Thyroid gland (tissue), 4 donors: ENCODE data around the gene DOK7. TPM values are rescaled to one million over a fixed set of nuclear protein-coding genes. Genes with fewer than 3 reads are reported as not detected.

Experiments used
- DNase-seq, 2 donors: peaks; one replicate each; pipeline ENCODE4 v3.0.0-alpha.2; 2019
- H3K27ac ChIP-seq, 3 donors: fragments of 200-600 bp; sonication (generic); 1 replicate in 2 of 3; 2 replicates in 1 of 3; pipeline ENCODE4 v1.5.1; 2016 to 2019; ENCODE audit warnings: mild to moderate bottlenecking in 1 of 3, moderate library complexity in 1 of 3
- H3K27me3 ChIP-seq: fragments of 200-600 bp; sonication (generic); one replicate; pipeline ENCODE4 v1.5.1; 2019
- H3K36me3 ChIP-seq, 2 donors: fragments of 200-600 bp; sonication (generic); one replicate each; pipeline ENCODE4 v1.5.1; 2016 to 2019
- H3K4me1 ChIP-seq, 2 donors: fragments of 200-600 bp; sonication (generic); one replicate each; pipeline ENCODE4 v1.5.1; 2017 to 2019
- H3K4me3 ChIP-seq, 3 donors: fragments of 200-600 bp; sonication (generic); replicated peaks in 1 of 3; 1 replicate in 2 of 3; 2 replicates in 1 of 3; pipeline ENCODE4 v1.5.1; 2016; ENCODE audit warnings: mild to moderate bottlenecking in 1 of 3
- H3K9me3 ChIP-seq: fragments of 200-600 bp; sonication (generic); one replicate; pipeline ENCODE4 v1.5.1; 2017
- POLR2A ChIP-seq, 2 donors: fragments of 450-650 bp; IDR thresholded peaks; one replicate each; pipeline ENCODE4 v1.6.1; 2017; ENCODE audit warnings: antibody characterized with exemption in 2 of 2, mild to moderate bottlenecking in 2 of 2, moderate library complexity in 1 of 2
- WGBS, 2 donors: methylation state at CpG; one replicate each; pipeline ENCODE4 v1.1.5; 2017; 5-methylcytosine and 5-hydroxymethylcytosine counted together
- intact Hi-C: fragments of 100-400 bp; cut with DNase I; formaldehyde crosslinking; loops from one replicate; pipeline ENCODE4 v1.15.1; 2023
- total RNA-seq, 4 donors: library from RNA; depleted of rRNA; stranded (reverse); fragments of >200 nt; gene quantifications; one replicate each; pipeline ENCODE4 v1.2.3, GENCODE V29; 2016
- TF ChIP-seq, protein P1 (sequence below), 6 experiments: fragments of 200-600 bp in 3 of 6; fragments of 450-650 bp in 3 of 6; sonication (generic) in 3 of 6; IDR thresholded peaks; one replicate each; pipeline ENCODE4 v1.5.1; 2016 to 2019; ENCODE audit warnings: antibody characterized with exemption in 6 of 6, mild to moderate bottlenecking in 2 of 6, inconsistent platforms in 1 of 6, moderate library complexity in 1 of 6

DOK7 gene
- total RNA-seq, 4 donors from 2014 or later = 0.25 to 2.7 (median 0.52) TPM

DNA sequence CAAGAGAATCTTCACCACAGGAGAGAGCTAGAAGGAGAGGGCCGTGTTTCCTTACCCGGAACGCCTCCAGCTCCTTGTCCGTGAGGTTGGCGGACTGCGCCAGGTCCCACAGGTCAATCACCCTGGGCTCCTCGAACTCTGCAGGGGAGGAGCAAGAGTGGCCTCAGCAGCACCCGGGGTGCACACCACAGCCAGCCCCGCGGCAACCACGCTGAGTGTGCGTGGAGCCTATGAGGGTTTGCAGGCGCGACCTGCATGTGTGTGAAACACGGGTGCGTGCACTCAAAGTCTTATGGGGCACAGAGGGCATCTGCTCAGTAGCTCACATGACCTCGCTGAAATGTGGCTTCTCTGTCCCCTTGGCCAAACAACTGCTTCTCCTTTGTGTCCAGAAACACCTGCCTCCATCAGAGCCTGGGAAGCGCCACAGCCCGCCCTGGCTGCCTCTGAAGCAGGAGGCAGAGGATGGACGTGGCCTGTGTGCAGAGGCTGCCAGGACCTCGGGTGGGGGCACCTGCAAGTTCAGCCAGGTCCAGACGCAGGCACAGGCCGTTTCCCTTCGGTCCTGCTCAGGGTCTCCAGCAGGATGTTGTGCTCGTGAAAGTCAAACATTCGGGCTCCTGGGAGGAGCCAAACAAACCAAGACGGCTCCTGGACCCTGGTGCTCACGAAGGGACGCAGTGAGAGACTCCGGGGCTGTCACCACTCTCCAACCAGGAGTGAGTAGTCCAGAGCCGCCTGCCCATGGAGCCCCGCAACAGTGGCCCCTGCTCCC, 53.1 kb downstream of the DOK7 start:
- Histone ChIP-seq H3K9me3 (no peaks in the 10 kb centered on the region), H3K27ac (no peak overlapping the region), H3K4me3 (no peak overlapping the region), H3K4me1 (no peaks in the 10 kb centered on the region), H3K27me3 (no peaks in the 10 kb centered on the region), H3K36me3 (peaks cover 68 to 82% of the 10 kb centered on the region in 2 donors)
- no peak for DNase-seq
- 90 to 96% methylated on average over 22 to 23 of the region's 32 CpGs for WGBS, 2 donors
- no peak for TF ChIP-seq POLR2A (IDR thresholded peaks at IDR 0.05)
- TF ChIP-seq, protein P1, sequence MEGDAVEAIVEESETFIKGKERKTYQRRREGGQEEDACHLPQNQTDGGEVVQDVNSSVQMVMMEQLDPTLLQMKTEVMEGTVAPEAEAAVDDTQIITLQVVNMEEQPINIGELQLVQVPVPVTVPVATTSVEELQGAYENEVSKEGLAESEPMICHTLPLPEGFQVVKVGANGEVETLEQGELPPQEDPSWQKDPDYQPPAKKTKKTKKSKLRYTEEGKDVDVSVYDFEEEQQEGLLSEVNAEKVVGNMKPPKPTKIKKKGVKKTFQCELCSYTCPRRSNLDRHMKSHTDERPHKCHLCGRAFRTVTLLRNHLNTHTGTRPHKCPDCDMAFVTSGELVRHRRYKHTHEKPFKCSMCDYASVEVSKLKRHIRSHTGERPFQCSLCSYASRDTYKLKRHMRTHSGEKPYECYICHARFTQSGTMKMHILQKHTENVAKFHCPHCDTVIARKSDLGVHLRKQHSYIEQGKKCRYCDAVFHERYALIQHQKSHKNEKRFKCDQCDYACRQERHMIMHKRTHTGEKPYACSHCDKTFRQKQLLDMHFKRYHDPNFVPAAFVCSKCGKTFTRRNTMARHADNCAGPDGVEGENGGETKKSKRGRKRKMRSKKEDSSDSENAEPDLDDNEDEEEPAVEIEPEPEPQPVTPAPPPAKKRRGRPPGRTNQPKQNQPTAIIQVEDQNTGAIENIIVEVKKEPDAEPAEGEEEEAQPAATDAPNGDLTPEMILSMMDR (IDR thresholded peaks at IDR 0.05) = no peak
- intact Hi-C loops = no loop called here

DNA sequence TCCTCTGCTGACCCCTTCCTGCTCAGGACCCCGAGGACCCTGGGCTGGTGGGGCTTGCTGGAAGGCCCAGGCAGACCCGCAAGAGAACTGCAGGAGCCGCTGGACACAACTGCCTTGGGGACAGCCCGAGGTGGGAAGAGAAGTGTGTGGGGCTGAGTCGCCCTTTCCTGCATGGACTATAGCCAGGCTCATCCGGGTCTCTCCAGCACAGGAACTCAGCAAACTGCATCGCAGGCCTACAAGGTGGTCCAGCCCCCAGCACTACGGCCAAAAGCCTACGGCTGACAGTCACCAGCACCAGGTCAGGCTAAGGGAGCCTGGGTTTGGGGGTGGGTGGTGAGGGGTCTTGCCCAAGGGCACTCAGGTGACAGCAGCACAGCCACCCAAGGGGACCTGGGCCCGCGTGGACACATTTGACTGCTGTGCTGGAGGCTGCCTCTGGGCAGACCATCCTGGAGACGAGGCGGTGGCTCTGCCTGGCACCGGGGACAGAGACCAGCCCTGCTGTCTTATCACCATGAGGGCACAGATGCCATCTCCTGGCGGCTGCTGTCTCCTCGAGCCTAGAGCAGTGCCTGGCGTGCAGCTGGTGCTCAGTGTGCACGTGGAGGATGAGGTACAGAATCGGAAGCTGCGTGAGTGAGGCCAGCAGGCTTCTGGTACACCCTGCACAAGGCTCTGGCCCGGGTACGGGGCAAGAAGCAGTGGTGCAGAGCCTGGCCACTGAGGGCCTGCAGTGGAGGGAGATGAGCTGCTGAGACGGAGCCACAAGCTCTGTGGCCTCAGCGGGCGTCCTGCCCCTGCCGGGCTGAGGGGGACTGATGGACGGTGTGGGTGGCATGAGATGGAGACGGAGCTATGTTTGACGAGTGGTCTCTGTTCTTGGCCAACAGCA, 54.0 kb downstream of the DOK7 start:
- Histone ChIP-seq H3K4me1 (no peaks in the 10 kb centered on the region), H3K9me3 (no peaks in the 10 kb centered on the region), H3K27ac (no peak overlapping the region), H3K36me3 (peaks cover 69 to 89% of the 10 kb centered on the region in 2 donors), H3K27me3 (no peaks in the 10 kb centered on the region), H3K4me3 (no peak overlapping the region)
- intact Hi-C loops = no loop called here
- WGBS, 2 donors = 93 to 94% methylated on average over 21 to 22 of the region's 29 CpGs
- TF ChIP-seq, protein P1 (IDR thresholded peaks at IDR 0.05) = no peak
- no peak for DNase-seq

DNA sequence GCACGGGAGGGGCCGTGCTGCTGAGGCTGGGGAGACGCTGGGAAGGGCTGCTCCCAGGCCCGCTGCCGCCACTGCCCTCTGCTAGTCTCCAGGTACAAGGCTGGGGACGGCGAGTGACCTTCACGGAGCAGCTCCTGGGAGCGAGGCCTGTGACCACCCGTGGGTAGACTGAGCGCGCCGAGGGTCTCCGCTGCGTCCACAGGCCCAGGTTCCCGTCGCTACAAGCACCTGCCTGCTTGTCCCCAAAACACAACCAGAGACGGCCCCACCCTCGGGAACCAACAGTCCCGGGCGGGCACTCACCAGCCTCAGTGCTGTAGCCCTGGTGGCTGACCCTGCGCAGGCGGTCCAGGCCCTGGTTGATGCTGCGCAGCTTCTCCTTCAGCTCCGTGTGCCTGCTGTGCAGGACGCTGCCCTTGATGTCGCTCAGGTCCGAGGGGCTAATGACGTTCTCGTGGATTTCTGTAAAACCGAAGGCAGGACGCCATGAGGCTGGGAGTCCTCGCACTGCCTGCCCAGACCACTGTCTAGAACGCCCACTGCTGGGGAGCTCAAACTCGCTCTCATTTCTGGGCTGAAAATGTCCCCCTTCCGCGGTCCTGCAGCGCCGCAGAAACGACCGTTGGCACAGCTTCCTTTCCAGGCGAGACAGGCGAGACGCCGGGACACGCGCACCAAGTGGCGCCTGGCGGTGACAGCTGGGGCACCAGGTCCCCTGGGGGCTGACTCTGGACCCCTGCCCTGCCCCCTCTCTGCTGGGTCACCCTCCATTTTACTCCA, 54.8 kb downstream of the DOK7 start:
- Histone ChIP-seq H3K9me3 (no peaks in the 10 kb centered on the region), H3K27ac (no peak overlapping the region), H3K36me3 (peaks cover 71 to 86% of the 10 kb centered on the region in 2 donors), H3K4me3 (no peak overlapping the region), H3K4me1 (no peaks in the 10 kb centered on the region), H3K27me3 (no peaks in the 10 kb centered on the region)
- WGBS, 2 donors = 96 to 97% methylated on average over 10 to 48 of the region's 49 CpGs
- no peak for DNase-seq
- intact Hi-C loops = no loop called here
- no peak for TF ChIP-seq POLR2A (IDR thresholded peaks at IDR 0.05)
- TF ChIP-seq, protein P1 (IDR thresholded peaks at IDR 0.05) = no peak

DNA sequence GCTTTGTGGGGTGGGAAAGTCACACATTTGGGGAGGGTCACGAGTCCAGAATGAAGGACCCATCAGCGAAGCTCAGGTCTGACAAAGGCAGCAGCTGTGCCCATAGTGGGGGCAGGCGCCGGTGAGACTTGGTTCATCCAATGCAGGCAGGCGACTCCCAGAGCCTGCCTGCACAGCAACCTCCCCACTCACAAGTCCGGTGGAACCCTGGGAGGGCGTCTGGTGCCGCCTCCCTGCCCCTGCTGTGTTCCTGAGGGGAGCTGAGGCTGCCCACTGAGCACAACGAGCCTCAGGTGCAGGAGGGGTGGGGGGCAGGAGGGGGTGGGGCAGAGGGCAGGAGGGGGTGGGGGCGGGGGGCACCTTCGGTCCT, 55.4 kb downstream of the DOK7 start:
- Histone ChIP-seq H3K9me3 (no peaks in the 10 kb centered on the region), H3K4me1 (no peaks in the 10 kb centered on the region), H3K27ac (no peak overlapping the region), H3K36me3 (peaks cover 76 to 88% of the 10 kb centered on the region in 2 donors), H3K27me3 (no peaks in the 10 kb centered on the region), H3K4me3 (no peak overlapping the region)
- intact Hi-C loops = no loop called here
- TF ChIP-seq, protein P1 (IDR thresholded peaks at IDR 0.05) = no peak
- no peak for TF ChIP-seq POLR2A (IDR thresholded peaks at IDR 0.05)
- no peak for DNase-seq
- 94% methylated on average over 2 of the region's 11 CpGs; no CpG with 5 or more reads in 1 of the 2 donors for WGBS, 2 donors
